A549 (cell line): ENCODE results near the gene FRMD4A. TPM values are rescaled to one million over a fixed set of nuclear protein-coding genes. Genes with fewer than 3 reads are reported as not detected.

ENCODE experiments used
- ATAC-seq, 2 experiments: fragments of 200-7000 bp in 1 of 2; fragments of >200 bp in 1 of 2; cut with Nextera tagmentation in 1 of 2; cut with Tn5 transposase in 1 of 2; 3 replicates each; pipeline versions ENCODE4 v1.8.0 to v1.9.1; 2018 to 2020; ENCODE audit warnings: mild to moderate bottlenecking in 1 of 2, moderate library complexity in 1 of 2
- CTCF ChIA-PET: fragments of 300-600 bp; sonication (Branson Sonifier 250); formaldehyde crosslinking; extraction: SDS; loops from one replicate; lab custom pipeline; 2021; ENCODE audit warnings: antibody characterized with exemption, inconsistent platforms; lab: Yijun Ruan, JAX
- POLR2A ChIA-PET: fragments of 350-600 bp; formaldehyde crosslinking; extraction: SDS; loops from one replicate; lab custom pipeline; 2021; ENCODE audit warnings: antibody characterized with exemption, inconsistent platforms; lab: Yijun Ruan, JAX
- DNase-seq, 2 experiments: peaks; one replicate each; pipeline versions ENCODE4 v3.0.0 to v3.0.0-alpha.2; 2011 to 2016; ENCODE audit warnings: low read depth in 1 of 2, low spot score in 1 of 2
- FAIRE-seq: peaks from 2 replicates; lab custom pipeline; 2011; peaks lifted over from hg19 to GRCh38; lab: Jason Lieb, UNC
- H3K27ac ChIP-seq, 2 experiments: fragments of >200 bp; sonication (Bioruptor Twin); formaldehyde crosslinking; 3 replicates each; pipeline ENCODE4 v1.5.1; 2016 to 2017
- H3K4me1 ChIP-seq: fragments of >200 bp; sonication (Bioruptor Twin); formaldehyde crosslinking; 3 replicates; pipeline ENCODE4 v1.6.1; 2016
- H3K4me2 ChIP-seq: fragments of >200 bp; sonication (Bioruptor Twin); formaldehyde crosslinking; 3 replicates; pipeline ENCODE4 v1.6.1; 2016
- H3K4me3 ChIP-seq: fragments of >200 bp; sonication (Bioruptor Twin); formaldehyde crosslinking; 3 replicates; pipeline ENCODE4 v1.5.1; 2016
- H3K9me3 ChIP-seq: fragments of >200 bp; sonication (Bioruptor Twin); formaldehyde crosslinking; 3 replicates; pipeline ENCODE4 v1.6.1; 2016
- CBX8 ChIP-seq: fragments of 200-600 bp; sonication (generic); IDR thresholded peaks from 2 replicates; pipeline ENCODE4 v1.6.1; 2016
- CEBPB ChIP-seq, 2 experiments: fragments of >200 bp in 1 of 2; sonication (Bioruptor Twin) in 1 of 2; formaldehyde crosslinking in 1 of 2; IDR thresholded peaks; 2 replicates each; pipeline ENCODE4 v1.6.1; 2012 to 2016
- EP300 ChIP-seq, 2 experiments: fragments of >200 bp; sonication (Bioruptor Twin); formaldehyde crosslinking; IDR thresholded peaks; 2 replicates in 1 of 2; 3 replicates in 1 of 2; pipeline ENCODE4 v1.6.1; 2016 to 2017
- ESRRA ChIP-seq: fragments of 150-350 bp; IDR thresholded peaks from 2 replicates; pipeline ENCODE4 v1.6.1; 2014; ENCODE audit warnings: mild to moderate bottlenecking, low read length, borderline replicate concordance
- FOSL2 ChIP-seq, 2 experiments: fragments of 450-650 bp in 1 of 2; fragments of >200 bp in 1 of 2; sonication (Bioruptor Twin) in 1 of 2; formaldehyde crosslinking; IDR thresholded peaks; 2 replicates each; pipeline versions ENCODE4 v1.5.0 to v1.6.1; 2016 to 2020; ENCODE audit warnings: mild to moderate bottlenecking in 1 of 2, moderate library complexity in 1 of 2
- FOXS1 ChIP-seq: fragments of 250-450 bp; sonication (Bioruptor Pico); IDR thresholded peaks from 2 replicates; pipeline ENCODE4 v1.5.0; 2020; ENCODE audit warnings: mild to moderate bottlenecking, moderate library complexity
- GATA3 ChIP-seq: IDR thresholded peaks from 2 replicates; pipeline ENCODE4 v1.6.1; 2012; ENCODE audit warnings: borderline replicate concordance
- HDAC2 ChIP-seq: fragments of 200-600 bp; sonication (generic); IDR thresholded peaks from 2 replicates; pipeline ENCODE4 v1.6.1; 2016
- HEYL ChIP-seq: fragments of 250-450 bp; sonication (Bioruptor Pico); IDR thresholded peaks from 2 replicates; pipeline ENCODE4 v1.8.0; 2021; ENCODE audit warnings: mild to moderate bottlenecking, moderate library complexity
- HOXA7 ChIP-seq: fragments of 250-450 bp; sonication (Bioruptor Pico); IDR thresholded peaks from 2 replicates; pipeline ENCODE4 v1.5.0; 2020; ENCODE audit warnings: mild to moderate bottlenecking, moderate library complexity
- JUN ChIP-seq, 2 experiments: fragments of >200 bp; sonication (Bioruptor Twin); formaldehyde crosslinking; IDR thresholded peaks; 2 replicates in 1 of 2; 3 replicates in 1 of 2; pipeline ENCODE4 v1.6.1; 2016 to 2017
- KDM1A ChIP-seq: fragments of 200-600 bp; sonication (generic); IDR thresholded peaks from 2 replicates; pipeline ENCODE4 v1.6.1; 2016; ENCODE audit warnings: low read depth, mild to moderate bottlenecking
- KDM5A ChIP-seq: fragments of 200-600 bp; sonication (generic); IDR thresholded peaks from 2 replicates; pipeline ENCODE4 v1.6.1; 2016; ENCODE audit warnings: antibody characterized with exemption, mild to moderate bottlenecking
- MAFK ChIP-seq: fragments of 450-650 bp; IDR thresholded peaks from 2 replicates; pipeline ENCODE4 v1.6.1; 2014; ENCODE audit not compliant: partially characterized antibody
- MAZ ChIP-seq: fragments of 150-350 bp; IDR thresholded peaks from 2 replicates; pipeline ENCODE4 v1.6.1; 2014; ENCODE audit warnings: antibody characterized with exemption, low read depth, low read length, borderline replicate concordance
- MYC ChIP-seq: IDR thresholded peaks from 2 replicates; pipeline ENCODE4 v1.6.1; 2012; ENCODE audit warnings: mild to moderate bottlenecking, inconsistent platforms, low read length, improper control_type of control experiment, borderline replicate concordance
- PHF8 ChIP-seq: fragments of 200-600 bp; sonication (generic); IDR thresholded peaks from 2 replicates; pipeline ENCODE4 v1.6.1; 2016; ENCODE audit warnings: low read depth, mild to moderate bottlenecking, antibody characterized with exemption, moderate library complexity, borderline replicate concordance
- RARB ChIP-seq: fragments of 250-450 bp; sonication (Bioruptor Pico); IDR thresholded peaks from 2 replicates; pipeline ENCODE4 v1.8.0; 2021; ENCODE audit warnings: mild to moderate bottlenecking, moderate library complexity
- RCOR1 ChIP-seq: fragments of 150-350 bp; IDR thresholded peaks from 2 replicates; pipeline ENCODE4 v1.6.1; 2014; ENCODE audit warnings: antibody characterized with exemption, low read length, low read depth
- RFX5 ChIP-seq: fragments of 450-650 bp; IDR thresholded peaks from 2 replicates; pipeline ENCODE4 v1.7.1; 2014; ENCODE audit warnings: antibody characterized with exemption, mild to moderate bottlenecking, moderate library complexity
- SMC3 ChIP-seq: fragments of >200 bp; sonication (Bioruptor Twin); formaldehyde crosslinking; IDR thresholded peaks from 3 replicates; pipeline ENCODE4 v1.6.1; 2018; ENCODE audit warnings: inconsistent platforms
- SREBF2 ChIP-seq: fragments of 450-650 bp; IDR thresholded peaks from 2 replicates; pipeline ENCODE4 v1.6.1; 2014; ENCODE audit warnings: mild to moderate bottlenecking, moderate library complexity
- TFCP2L1 ChIP-seq: fragments of 250-450 bp; sonication (Bioruptor Pico); IDR thresholded peaks from 2 replicates; pipeline ENCODE4 v1.5.0; 2021; ENCODE audit warnings: mild to moderate bottlenecking
- TP53 ChIP-seq: fragments of 250-450 bp; sonication (Bioruptor Pico); IDR thresholded peaks from 2 replicates; pipeline ENCODE4 v1.5.0; 2021; ENCODE audit warnings: mild to moderate bottlenecking, moderate library complexity
- ZC3H11A ChIP-seq: fragments of 450-650 bp; IDR thresholded peaks from 2 replicates; pipeline ENCODE4 v1.6.1; 2014; ENCODE audit warnings: antibody characterized with exemption, mild to moderate bottlenecking
- ZFP36 ChIP-seq: fragments of 450-650 bp; IDR thresholded peaks from 2 replicates; pipeline ENCODE4 v1.6.1; 2014; ENCODE audit warnings: borderline replicate concordance; ENCODE audit not compliant: partially characterized antibody
- WGBS: methylation state at CpG from one replicate; pipeline ENCODE4 v1.1.6; 2017; ENCODE audit errors: missing lambda C conversion rate; 5-methylcytosine and 5-hydroxymethylcytosine counted together
- polyA plus RNA-seq, 4 experiments: library from polyadenylated mRNA; depleted of rRNA in 3 of 4; stranded (reverse); fragments of >200 nt; fragmentation: RNase III in 1 of 4; extraction: RNeasy Plus Mini Kit Qiagen cat#74134 plus additional on column Dnase treatment in 1 of 4; gene quantifications; 2 replicates in 3 of 4; 3 replicates in 1 of 4; pipeline ENCODE4 v1.2.3, GENCODE V29; 2011 to 2017
- TF ChIP-seq, protein P1 (sequence below): IDR thresholded peaks from 2 replicates; pipeline ENCODE4 v1.6.1; 2012
- TF ChIP-seq, protein P2 (sequence below): fragments of 200-600 bp; sonication (generic); IDR thresholded peaks from 2 replicates; pipeline ENCODE4 v1.6.1; 2016; ENCODE audit warnings: antibody characterized with exemption, mild to moderate bottlenecking, moderate library complexity
- TF ChIP-seq, protein P3 (sequence below): fragments of 250-450 bp; sonication (Bioruptor Pico); IDR thresholded peaks from 2 replicates; pipeline ENCODE4 v1.5.0; 2020; ENCODE audit warnings: low read depth, mild to moderate bottlenecking, moderate library complexity

Gene FRMD4A
- polyA plus RNA-seq, 2 of the 4 experiments (the other 2 are of a cell fraction), result 2.5 to 4.7 TPM

DNA sequence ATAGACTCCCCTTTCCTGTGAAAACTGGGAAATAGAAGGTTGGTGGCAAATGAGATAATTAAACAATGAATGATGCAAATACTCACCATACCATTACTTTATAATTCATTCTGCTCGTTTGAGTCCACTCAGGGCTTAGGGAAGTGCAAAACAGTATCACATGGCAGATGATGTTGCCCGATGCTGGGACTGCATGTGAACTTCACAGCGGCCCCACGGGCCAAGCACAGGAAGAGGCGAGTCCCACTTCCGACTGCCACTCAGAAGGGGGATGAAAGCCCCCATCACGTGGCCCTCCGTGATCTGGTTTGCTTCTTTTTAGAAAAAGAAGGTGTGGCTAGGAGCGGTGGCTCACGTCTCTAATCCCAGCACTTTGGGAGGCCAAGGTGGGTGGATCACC, 672.5 kb downstream of the FRMD4A start:
- DNase-seq (no peak), ATAC-seq (no peak), FAIRE-seq (no peak)
- TF ChIP-seq HOXA7 (no peak), HDAC2 (no peak), HEYL (CRISPR knock-in tag) (no peak), ESRRA (no peak), ZFP36 (no peak), RARB (CRISPR knock-in tag) (no peak), FOSL2 (IDR thresholded peaks at IDR 0.05) (no peak), FOSL2 (CRISPR knock-in tag; IDR thresholded peaks at IDR 0.05) (no peak), TP53 (CRISPR knock-in tag) (no peak), CBX8 (no peak), JUN (IDR thresholded peaks at IDR 0.05) (no peak), KDM1A (no peak), MAFK (no peak), TFCP2L1 (CRISPR knock-in tag) (no peak), SREBF2 (no peak), CEBPB (IDR thresholded peaks at IDR 0.05) (no peak), EP300 (IDR thresholded peaks at IDR 0.05) (no peak), MAZ (no peak)
- TF ChIP-seq, protein P1, sequence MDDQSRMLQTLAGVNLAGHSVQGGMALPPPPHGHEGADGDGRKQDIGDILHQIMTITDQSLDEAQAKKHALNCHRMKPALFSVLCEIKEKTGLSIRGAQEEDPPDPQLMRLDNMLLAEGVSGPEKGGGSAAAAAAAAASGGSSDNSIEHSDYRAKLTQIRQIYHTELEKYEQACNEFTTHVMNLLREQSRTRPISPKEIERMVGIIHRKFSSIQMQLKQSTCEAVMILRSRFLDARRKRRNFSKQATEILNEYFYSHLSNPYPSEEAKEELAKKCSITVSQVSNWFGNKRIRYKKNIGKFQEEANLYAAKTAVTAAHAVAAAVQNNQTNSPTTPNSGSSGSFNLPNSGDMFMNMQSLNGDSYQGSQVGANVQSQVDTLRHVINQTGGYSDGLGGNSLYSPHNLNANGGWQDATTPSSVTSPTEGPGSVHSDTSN, result no peak
- no peaks in the 10 kb centered on the region for H3K4me1 ChIP-seq
- no peaks in the 10 kb centered on the region for H3K9me3 ChIP-seq
- H3K4me2 ChIP-seq, result no peak overlapping the region
- H3K27ac ChIP-seq, result no peak overlapping the region
- ChIA-PET POLR2A (no interaction called here), CTCF (interaction anchor here (2.1 kb wide), 1 partner anchor 119 kb away, joined by 6 read pairs; no protein-coding TSS in a partner anchor)
- 82% methylated on average over 10 of the region's 10 CpGs for WGBS
- H3K4me3 ChIP-seq, result no peak overlapping the region

DNA sequence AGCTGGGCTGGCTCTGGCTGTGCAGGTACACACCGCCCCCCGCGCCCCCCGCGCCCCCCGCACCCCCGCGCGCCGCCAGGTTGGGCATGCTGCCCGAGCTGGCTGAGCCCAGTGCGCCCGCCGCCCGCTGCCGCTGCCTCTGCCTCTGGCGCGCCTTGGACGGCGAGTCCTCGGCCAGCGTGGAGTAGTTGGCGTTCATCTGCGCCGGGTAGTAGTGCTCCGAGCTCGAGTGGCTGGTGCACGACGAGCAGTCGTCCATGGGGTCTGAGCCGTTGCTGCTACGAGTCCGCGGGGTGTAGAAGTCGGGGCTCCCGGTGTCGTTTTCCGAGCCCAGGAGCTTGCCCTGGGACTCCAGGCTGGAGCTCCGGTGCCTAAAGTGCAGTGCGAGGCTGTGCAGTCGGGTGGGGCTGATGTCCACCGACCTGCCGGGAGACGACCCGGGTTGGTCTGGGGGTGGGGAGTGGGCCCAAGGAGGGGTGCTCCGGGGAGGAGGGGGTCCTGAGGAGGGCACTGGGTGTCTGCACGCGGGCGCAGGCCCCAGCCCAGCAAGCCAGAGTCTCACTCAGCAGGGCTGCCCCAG, 673.5 kb downstream of the FRMD4A start:
- Histone ChIP-seq H3K9me3 (no peaks in the 10 kb centered on the region), H3K4me3 (no peak overlapping the region), H3K27ac (no peak overlapping the region), H3K4me1 (no peaks in the 10 kb centered on the region), H3K4me2 (no peak overlapping the region)
- ATAC-seq (no peak), DNase-seq (no peak), FAIRE-seq (no peak)
- TF ChIP-seq MYC (no peak), MAZ (no peak), RCOR1 (no peak)
- POLR2A ChIA-PET, result no interaction called here
- WGBS, result 91% methylated on average over 6 of the region's 49 CpGs
- CTCF ChIA-PET, result interaction anchor here (0.9 to 2.1 kb wide), 4 partner anchors 10 to 285 kb away, joined by 3 to 6 read pairs (median 3); no protein-coding TSS in a partner anchor

DNA sequence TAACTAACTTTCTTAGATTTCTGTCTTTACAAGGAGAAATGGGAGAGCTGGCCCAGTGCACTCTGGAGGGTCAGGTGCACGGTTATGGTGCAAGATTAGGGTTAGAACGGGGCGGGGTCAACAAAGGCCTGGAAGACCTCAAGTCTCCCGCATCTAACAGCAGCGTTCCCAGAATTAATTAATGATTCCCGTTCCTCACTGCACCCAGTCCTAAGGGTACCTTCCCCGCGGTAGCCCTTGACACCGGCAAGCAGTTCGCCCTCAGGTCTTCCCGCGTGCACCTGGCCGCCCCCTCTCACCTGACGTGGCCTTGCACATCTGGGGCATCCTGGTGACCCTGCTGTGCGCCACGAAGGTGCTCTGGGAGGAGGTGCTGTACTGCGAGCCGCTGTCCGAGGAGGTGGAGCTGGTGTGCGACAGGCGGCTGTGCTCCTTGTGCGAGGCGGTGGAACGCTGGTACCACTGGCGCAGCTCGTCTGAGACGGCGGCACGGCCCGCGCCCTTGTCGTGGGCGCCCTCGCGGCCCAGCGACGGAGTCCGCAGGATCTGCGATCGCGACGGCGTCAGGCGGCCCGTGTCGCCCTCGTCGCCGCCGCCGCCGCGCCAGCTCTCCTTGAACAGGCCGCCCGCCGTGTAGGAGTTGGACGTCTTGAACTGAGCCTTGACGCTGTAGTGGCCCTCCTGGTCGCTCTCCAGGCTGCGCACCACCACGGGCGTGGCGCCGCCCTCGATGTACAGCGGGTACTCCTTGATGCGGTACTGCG, 674.2 kb downstream of the FRMD4A start:
- H3K27ac ChIP-seq, result no peak overlapping the region
- H3K4me2 ChIP-seq, result no peak overlapping the region
- H3K4me3 ChIP-seq, result no peak overlapping the region
- ChIA-PET POLR2A (no interaction called here), CTCF (interaction anchor here (0.9 to 2.1 kb wide), 4 partner anchors 10 to 284 kb away, joined by 3 to 6 read pairs (median 3); no protein-coding TSS in a partner anchor)
- no peak for FAIRE-seq
- no peak for DNase-seq
- H3K4me1 ChIP-seq, result no peaks in the 10 kb centered on the region
- no peaks in the 10 kb centered on the region for H3K9me3 ChIP-seq
- 97% methylated on average over 65 of the region's 68 CpGs for WGBS
- ATAC-seq, result no peak
- TF ChIP-seq RCOR1 (no peak), KDM5A (no peak), ZC3H11A (no peak), GATA3 (no peak), FOXS1 (no peak), CEBPB (IDR thresholded peaks at IDR 0.05) (no peak), PHF8 (no peak), FOSL2 (IDR thresholded peaks at IDR 0.05) (no peak), FOSL2 (CRISPR knock-in tag; IDR thresholded peaks at IDR 0.05) (no peak), RFX5 (no peak), SMC3 (no peak), KDM1A (no peak)
- TF ChIP-seq, protein P2, sequence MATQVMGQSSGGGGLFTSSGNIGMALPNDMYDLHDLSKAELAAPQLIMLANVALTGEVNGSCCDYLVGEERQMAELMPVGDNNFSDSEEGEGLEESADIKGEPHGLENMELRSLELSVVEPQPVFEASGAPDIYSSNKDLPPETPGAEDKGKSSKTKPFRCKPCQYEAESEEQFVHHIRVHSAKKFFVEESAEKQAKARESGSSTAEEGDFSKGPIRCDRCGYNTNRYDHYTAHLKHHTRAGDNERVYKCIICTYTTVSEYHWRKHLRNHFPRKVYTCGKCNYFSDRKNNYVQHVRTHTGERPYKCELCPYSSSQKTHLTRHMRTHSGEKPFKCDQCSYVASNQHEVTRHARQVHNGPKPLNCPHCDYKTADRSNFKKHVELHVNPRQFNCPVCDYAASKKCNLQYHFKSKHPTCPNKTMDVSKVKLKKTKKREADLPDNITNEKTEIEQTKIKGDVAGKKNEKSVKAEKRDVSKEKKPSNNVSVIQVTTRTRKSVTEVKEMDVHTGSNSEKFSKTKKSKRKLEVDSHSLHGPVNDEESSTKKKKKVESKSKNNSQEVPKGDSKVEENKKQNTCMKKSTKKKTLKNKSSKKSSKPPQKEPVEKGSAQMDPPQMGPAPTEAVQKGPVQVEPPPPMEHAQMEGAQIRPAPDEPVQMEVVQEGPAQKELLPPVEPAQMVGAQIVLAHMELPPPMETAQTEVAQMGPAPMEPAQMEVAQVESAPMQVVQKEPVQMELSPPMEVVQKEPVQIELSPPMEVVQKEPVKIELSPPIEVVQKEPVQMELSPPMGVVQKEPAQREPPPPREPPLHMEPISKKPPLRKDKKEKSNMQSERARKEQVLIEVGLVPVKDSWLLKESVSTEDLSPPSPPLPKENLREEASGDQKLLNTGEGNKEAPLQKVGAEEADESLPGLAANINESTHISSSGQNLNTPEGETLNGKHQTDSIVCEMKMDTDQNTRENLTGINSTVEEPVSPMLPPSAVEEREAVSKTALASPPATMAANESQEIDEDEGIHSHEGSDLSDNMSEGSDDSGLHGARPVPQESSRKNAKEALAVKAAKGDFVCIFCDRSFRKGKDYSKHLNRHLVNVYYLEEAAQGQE, result no peak
- TF ChIP-seq, protein P3, sequence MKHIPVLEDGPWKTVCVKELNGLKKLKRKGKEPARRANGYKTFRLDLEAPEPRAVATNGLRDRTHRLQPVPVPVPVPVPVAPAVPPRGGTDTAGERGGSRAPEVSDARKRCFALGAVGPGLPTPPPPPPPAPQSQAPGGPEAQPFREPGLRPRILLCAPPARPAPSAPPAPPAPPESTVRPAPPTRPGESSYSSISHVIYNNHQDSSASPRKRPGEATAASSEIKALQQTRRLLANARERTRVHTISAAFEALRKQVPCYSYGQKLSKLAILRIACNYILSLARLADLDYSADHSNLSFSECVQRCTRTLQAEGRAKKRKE (CRISPR knock-in tag), result no peak
